HG03378 (cell line): ENCODE measurements around the gene MAML2.
"Not testable (repeated sequence)": the region's sequence is repeated elsewhere in the genome, so short reads cannot be mapped to it uniquely, and the experiment has no call there.

Experiments used
- ATAC-seq: cut with Tn5 transposase; IDR thresholded peaks from one replicate; pipeline ENCODE4 v1.9.1; 2021; ENCODE audit warnings: mild to moderate bottlenecking, moderate library complexity; ENCODE audit not compliant: unreplicated experiment

Gene MAML2

GRCh38 chr11:96272529-96273222 lies 70.3 kb downstream of the MAML2 start:
- ATAC-seq = no peak

DNA sequence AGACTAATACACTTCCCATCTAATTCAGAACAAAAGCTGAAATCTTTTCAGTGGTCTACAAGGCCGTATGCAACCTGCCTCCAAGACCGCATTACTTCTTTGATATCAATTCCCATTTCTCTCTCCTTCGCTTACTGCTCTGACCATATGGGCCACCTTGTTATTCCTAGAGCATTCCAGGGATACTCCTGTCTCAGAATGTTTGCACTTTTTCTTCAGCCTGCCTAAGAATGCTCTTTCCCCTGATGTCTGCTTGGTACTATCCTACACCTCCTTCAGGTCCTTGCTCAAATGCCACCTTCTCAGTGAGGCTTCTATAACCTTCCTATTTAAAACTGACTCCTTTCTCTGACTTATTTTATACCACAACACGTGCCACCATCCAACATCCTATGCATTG lies 71.2 kb downstream of the MAML2 start:
- ATAC-seq = no peak

DNA sequence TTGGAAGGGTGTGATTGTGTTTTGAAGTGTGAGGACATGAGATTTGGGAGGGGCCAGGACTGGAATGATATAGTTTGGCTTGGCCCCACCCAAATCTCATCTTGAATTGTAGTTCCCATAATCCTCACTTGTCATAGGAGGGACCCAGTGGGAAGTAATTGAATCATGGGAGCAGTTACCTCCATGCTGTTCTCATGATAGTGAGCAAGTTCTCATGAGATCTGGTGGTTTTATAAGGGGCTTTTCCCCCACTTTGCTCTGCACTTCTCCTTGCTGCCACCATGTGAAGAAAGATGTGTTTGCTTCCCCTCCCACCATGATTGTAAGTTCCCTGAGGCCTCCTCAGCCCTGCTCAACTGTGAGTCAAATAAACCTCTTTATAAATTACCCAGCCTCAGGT lies 71.6 kb downstream of the MAML2 start:
- ATAC-seq = not testable (repeated sequence)

- ATAC-seq = not testable (repeated sequence)
Observed at GRCh38 chr11:96268527-96268926, 74.5 kb downstream of the MAML2 start.

DNA sequence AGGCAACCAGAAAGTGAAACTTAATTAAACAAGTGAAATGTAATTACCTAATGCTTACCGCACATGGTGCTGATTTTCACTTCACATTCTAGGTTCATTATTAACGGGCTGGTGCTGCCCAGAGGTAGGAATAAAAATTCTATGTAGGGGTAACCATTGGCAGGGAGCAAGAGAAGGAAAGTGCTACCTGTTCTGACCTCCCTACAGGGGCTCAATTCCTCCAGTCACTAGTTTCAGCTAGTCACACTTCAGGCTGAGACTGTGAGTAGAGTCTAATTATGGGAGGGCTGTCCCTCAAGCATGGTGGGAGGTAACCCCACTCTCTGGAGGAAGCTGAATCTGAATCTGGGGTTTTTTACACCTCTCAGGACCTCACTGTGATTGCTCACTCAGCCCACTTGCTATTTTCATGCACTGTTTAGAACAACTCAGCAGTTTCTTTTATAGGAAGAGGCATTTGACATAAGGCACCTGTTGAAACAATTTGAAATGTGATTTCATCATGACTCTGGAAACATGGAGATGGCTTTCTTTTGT lies 75.4 kb downstream of the MAML2 start:
- peak; percentile 97 for ATAC-seq

DNA sequence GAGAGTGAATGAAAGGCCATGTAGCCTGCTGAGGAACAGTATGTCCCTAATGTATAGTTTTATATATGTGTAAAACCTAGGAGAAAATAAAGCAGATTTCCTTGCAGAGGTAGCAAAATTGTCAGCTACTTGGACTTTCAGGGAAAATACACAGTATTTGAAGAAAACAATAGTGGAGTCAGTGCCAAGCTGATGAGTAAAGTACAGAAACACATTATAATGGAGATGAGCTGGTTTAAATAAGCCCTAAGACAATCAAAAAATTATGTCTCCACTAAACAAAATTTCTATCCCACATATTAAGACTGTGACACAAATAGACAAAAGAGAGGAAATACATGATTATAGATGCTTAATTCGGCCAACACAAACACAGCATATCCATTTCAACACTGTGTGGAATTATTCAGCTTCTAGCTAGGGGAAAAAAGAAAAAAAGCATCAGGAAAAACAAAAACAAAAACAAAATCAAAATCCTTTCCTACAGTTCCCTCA lies 75.9 kb downstream of the MAML2 start:
- ATAC-seq = no peak

DNA sequence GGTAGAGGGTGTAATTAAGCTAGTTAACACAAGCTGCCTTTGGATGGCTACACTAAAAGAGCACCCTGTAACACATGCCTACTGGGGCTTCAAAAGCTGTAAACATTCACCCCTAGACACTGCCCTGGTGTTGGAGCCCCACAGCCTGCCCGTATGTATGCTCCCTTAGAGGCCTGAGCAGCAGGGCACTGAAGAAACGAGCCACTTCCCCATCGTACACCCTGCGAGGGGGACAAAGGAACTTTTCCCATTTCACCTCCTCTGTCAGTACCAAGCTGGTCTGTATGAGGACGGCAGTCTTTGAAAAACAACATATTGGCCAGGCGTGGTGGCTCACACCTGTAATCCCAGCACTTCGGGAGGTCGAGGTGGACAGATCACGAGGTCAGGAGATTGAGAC lies 77.0 kb downstream of the MAML2 start:
- ATAC-seq = no peak

DNA sequence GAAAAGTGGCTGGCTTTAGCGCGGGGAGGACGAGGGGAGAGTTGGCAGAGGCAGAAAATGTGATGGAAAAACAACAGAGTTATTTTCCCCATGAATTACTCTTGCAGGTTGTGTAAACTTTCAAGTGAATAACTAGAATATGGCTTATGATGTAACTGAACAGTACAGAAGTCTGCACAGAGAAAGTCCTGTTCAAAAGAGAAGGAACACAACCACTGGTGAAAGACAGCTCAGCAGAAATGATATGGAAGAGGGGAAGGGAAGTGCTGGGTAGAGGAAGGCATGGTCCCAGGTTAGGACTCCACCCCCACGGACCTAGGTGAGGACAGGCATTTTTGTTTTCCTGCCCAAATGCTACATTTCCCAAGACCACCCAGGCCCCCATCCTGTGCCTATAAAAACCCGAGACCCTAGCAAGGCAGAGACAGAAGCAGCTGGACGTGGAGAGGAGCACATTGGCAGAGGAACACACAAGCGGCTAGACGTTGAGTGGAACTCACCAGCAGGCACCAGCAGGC lies 77.7 kb downstream of the MAML2 start:
- no peak for ATAC-seq

DNA sequence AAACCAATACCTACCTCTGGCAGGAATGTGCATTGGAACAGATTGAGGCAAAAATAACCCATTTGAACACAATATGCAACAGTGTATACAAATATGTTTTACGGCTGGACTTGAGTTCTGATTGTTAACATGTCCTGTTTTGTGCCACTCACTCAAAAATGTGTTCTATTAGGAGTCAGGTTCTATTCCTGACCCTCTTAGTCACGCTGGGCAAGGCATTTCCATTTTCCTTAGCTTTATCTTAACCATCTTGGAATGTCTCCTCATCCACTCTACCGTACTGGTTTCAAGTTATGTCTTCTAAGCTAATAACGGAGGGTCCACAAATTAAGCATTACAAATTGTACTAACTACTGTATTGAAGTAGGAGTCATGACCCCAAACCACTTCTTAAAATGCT lies 78.6 kb downstream of the MAML2 start:
- ATAC-seq = no peak

GRCh38 chr11:96263238-96263763 lies 79.7 kb downstream of the MAML2 start:
- no peak for ATAC-seq

GRCh38 chr11:96260532-96260931 lies 82.5 kb downstream of the MAML2 start:
- no peak for ATAC-seq

DNA sequence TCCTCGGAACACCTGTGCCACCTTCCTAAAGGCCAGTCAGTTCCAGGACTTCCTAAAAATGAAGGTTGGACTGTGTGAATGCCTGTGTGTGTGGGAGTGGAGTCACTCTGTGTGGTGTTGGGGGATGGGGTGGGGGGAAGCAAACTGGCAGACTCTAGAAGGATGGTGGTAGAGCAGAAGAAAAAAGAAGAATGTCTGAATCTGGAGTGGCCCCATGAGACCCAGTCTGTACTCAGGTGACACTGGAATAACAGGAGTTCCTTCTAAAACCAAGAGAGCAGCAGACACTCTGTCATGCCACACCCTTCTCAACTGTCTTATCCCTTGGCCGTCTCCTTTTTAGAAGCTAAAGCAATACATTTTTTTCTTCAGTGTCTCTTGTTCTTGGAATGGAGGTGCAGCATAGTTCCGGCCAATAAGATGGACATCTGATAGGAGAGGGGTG lies 82.9 kb downstream of the MAML2 start:
- ATAC-seq = no peak

GRCh38 chr11:96259134-96259830 lies 83.7 kb downstream of the MAML2 start:
- no peak for ATAC-seq

DNA sequence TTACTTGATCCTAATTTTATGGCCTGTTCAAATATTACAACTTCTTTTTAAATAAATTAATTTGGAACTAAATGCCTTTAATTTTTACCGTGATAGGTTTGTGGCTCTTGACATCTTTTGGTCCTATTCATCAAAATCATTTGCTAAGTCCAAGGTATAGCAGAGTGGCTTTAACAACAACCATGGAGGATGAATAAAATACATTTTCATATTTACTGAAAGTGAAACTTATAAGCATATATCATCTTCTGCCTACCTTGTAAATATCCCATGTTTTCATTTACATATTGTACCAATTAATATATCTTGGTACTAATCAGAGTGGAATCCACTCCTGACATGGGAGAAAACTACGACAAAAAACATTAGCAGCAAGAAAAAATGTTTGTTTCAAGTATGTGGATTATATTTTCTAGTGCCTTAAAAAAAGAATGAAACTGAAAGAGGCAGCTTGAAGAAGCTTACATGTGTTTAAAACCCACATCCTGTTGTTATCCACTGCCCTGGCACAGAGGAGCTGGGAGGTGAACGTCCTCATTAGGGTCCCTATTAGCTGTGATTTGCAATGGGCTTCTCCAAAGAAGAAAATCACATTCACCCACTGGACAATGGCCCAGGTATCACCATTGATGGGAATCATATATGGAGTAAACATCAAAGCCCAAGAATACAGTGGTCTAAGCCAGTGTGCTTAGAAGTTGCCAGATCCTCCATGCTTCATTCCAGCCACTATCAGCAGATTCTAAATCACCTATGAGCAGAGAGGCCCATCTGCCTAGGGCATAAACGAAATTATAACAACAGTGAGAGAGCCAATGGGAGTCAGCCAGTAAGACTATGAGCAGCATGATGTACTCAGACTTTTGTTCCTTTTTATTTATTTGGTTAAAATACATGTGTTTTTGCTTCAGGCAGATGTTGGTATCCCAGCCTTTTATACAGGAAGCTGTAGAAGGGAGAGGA lies 84.7 kb downstream of the MAML2 start:
- peak; percentile 75 for ATAC-seq

DNA sequence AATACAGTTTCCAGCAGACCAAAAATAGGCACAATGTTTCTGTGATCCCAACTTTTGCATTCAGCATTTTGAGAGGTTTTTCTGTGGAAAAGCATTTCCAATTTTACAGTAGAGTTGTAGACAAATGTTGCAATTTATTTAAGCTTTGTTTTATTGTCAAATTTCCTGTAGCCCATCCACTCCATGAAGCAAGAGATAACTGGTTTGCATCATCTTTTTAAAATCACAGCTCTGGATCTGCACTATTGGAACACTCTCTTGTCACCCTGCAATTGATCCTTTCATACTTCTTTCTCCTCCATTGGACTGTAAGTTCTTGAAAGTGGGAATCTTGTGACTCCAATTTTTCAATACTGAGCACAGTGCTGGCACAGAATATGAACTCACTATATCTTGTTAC lies 86.0 kb downstream of the MAML2 start:
- no peak for ATAC-seq

DNA sequence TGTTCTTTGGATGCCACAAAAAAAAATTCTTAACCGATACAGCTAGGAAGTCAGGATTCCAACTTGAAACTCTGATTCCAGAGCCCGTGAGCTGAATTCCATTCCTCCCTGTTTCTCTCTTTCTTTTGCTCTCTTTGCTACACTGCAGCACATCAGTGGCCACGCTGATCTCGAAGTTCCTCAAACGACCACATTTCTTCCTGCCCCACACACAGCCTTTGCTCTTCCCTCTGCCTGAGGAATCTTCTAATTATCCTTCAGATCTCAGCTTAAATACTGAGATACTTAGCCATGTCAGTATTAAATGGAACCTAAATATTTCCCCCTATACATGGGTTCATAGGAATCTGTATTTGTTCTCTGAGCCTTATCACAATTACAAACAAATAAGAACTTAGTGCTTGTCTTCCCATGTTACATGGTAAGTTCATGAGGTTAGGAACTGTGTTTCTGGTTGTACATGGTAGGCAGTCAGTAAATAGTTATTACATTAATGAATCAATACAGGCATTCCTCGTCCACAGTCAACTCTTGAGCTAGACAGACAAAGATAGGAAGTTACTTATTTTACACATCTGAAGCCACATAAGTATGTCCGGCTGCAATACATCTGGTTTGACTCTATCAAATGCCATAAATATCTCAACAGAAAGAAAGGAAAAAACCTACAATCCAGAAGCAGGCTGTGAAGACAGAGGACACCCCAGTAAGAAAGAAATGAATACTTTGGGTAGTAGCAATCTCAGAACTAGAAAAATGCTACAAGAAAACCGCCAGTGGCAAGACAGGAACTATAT lies 86.6 kb downstream of the MAML2 start:
- no peak for ATAC-seq

DNA sequence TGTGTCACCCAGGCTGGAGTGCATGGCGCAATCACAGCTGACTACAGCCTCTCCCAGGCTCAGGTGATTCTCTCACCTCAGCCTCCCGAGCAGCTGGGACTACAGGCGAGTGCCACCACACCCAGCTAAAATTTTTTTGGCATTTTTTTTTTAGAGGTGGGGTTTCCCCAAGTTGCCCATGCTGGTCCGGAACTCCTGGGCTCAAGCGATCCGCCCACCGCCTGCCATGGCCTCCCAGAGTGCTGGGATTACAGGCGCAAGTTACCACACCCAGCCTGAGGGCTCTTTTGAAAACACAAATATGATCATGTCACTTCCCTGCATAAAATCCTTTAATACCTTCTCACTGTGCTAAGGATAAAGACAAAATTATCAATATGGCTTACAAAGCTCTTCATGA lies 88.1 kb downstream of the MAML2 start:
- no peak for ATAC-seq

DNA sequence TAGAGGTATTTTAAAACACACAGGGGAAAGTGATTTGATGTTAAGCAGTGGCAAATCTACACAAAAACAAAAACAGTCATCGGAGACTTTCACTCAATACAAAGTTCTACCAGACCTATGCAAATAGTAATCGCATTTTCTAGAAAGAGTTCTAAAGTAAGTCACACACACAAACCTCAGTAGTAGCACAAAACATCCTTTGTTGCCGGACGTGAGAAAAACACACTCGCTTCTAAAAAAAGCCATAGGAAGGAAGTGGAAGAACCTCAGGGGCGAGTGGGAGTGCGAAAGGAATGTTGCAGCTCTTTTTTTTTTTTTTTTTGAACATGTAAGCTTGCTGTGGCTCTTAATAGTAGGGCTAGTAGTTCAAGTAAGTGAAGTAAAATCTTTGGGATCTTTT lies 88.9 kb downstream of the MAML2 start:
- ATAC-seq = peak; percentile 53

DNA sequence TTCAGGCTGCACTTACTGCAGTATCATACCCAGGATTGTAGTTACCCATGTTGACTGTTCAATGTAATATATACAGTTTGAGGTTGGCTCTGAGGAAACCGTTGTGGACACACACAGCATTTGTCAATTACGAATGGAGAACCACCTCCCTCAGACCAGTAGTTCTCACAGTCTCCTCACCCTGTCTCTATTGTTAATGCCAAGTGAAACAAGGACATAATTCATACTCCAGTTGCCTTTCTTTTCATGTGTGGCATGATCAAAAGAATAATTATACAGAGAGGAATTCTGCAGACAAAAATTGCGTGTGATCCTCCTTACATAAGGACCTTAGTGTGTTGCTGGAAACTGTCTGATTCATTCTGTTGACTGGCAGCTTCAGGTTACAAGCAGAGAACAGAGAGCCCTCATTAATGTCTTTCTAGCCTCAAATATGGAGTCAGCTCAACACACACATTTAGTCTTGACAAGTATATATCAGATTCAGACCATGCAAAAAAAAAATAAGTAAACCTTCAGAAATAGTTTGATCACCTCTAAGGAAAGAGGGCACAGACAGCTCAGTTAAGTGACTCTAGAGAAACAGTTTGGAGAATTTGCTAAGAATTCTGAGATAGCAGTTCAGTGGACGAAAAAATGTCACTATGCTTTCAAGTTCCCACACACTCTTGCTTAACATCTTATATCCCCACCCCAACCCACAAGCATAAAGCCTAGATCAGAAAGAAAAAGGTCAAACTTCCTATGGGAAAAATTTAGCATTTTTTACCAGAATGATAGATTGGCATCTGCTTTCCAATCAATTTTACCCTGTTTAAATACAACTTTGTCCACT lies 96.1 kb downstream of the MAML2 start:
- ATAC-seq = no peak
